ENCODE results near the gene KEL.

DNA sequence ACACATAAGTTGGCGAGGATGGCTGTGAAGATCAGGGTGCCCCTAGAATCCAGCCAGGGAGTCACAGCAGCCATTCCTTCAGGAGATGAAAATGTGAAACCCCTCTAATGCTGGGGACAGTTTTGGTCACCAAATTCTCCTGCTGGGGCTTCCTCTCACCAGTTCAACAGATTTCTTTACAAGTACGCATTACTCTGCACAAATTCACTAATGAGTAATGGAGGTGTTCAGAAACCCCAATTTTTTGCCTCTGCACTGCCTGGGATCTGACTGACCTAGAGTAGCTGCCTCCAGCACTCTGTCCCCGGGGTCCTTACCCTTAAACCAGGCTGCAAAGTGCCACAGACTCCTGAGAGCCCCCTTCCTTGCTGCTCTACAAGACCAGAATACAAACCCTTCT, 44.7 kb downstream of the KEL start:
- TF ChIP-seq, protein P1, sequence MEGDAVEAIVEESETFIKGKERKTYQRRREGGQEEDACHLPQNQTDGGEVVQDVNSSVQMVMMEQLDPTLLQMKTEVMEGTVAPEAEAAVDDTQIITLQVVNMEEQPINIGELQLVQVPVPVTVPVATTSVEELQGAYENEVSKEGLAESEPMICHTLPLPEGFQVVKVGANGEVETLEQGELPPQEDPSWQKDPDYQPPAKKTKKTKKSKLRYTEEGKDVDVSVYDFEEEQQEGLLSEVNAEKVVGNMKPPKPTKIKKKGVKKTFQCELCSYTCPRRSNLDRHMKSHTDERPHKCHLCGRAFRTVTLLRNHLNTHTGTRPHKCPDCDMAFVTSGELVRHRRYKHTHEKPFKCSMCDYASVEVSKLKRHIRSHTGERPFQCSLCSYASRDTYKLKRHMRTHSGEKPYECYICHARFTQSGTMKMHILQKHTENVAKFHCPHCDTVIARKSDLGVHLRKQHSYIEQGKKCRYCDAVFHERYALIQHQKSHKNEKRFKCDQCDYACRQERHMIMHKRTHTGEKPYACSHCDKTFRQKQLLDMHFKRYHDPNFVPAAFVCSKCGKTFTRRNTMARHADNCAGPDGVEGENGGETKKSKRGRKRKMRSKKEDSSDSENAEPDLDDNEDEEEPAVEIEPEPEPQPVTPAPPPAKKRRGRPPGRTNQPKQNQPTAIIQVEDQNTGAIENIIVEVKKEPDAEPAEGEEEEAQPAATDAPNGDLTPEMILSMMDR (IDR thresholded peaks at IDR 0.05), result no peak
- TF ChIP-seq POLR2A (IDR thresholded peaks at IDR 0.05), result no peak
